Mesenchymal stem cell (in vitro differentiated cells and primary cell): ENCODE data around the gene CENPX.

Experiments used
- DNase-seq: peaks from one replicate; pipeline ENCODE4 v3.0.0-alpha.2; 2013
- H2AFZ ChIP-seq: one replicate; pipeline ENCODE4 v1.6.1; 2013; ENCODE audit warnings: low read depth, mild to moderate bottlenecking, control low read depth, inconsistent platforms, low read length, moderate library complexity
- H2AK5ac ChIP-seq: 2 replicates; pipeline ENCODE4 v1.6.1; 2013; ENCODE audit warnings: low read length, moderate library complexity, mild to moderate bottlenecking, inconsistent platforms; ENCODE audit not compliant: severe bottlenecking
- H2BK120ac ChIP-seq: one replicate; pipeline ENCODE4 v1.6.1; 2013; ENCODE audit warnings: low read depth, mild to moderate bottlenecking, inconsistent platforms, low read length, moderate library complexity
- H2BK12ac ChIP-seq, 2 experiments: one replicate each; pipeline ENCODE4 v1.6.1; 2013; ENCODE audit warnings: inconsistent platforms in 2 of 2, low read length in 2 of 2, mild to moderate bottlenecking in 2 of 2, moderate library complexity in 2 of 2, control low read depth in 1 of 2
- H2BK15ac ChIP-seq: one replicate; pipeline ENCODE4 v1.6.1; 2013; ENCODE audit warnings: mild to moderate bottlenecking, low read depth, inconsistent platforms; ENCODE audit not compliant: poor library complexity, severe bottlenecking
- H2BK5ac ChIP-seq: 2 replicates; pipeline ENCODE4 v1.6.1; 2013; ENCODE audit warnings: low read depth, mild to moderate bottlenecking, low read length, control low read depth, inconsistent platforms; ENCODE audit not compliant: poor library complexity, severe bottlenecking
- H3K14ac ChIP-seq, 2 experiments: one replicate each; pipeline ENCODE4 v1.6.1; 2013; ENCODE audit warnings: inconsistent platforms in 2 of 2, low read length in 2 of 2, control low read depth in 1 of 2, mild to moderate bottlenecking in 1 of 2, moderate library complexity in 1 of 2
- H3K18ac ChIP-seq, 2 experiments: one replicate each; pipeline ENCODE4 v1.6.1; 2013; ENCODE audit warnings: inconsistent platforms in 2 of 2, low read length in 2 of 2, control low read depth in 1 of 2, low read depth in 1 of 2, mild to moderate bottlenecking in 1 of 2
- H3K23ac ChIP-seq, 2 experiments: one replicate each; pipeline ENCODE4 v1.6.1; 2013; ENCODE audit warnings: inconsistent platforms in 2 of 2, low read length in 2 of 2, mild to moderate bottlenecking in 2 of 2, moderate library complexity in 2 of 2, control low read depth in 1 of 2
- H3K27ac ChIP-seq: 2 replicates; pipeline ENCODE4 v1.5.1; 2013; ENCODE audit warnings: mild to moderate bottlenecking, moderate library complexity, low read length, control low read depth, inconsistent platforms; ENCODE audit not compliant: poor library complexity, severe bottlenecking
- H3K27me3 ChIP-seq, 2 experiments: 2 replicates each; pipeline versions ENCODE4 v1.6.1 to v1.7.0; 2013; ENCODE audit warnings: low read length in 2 of 2, mild to moderate bottlenecking in 2 of 2, moderate library complexity in 2 of 2, control low read depth in 1 of 2, inconsistent platforms in 1 of 2; ENCODE audit not compliant: control insufficient read depth in 1 of 2, insufficient read depth in 1 of 2
- H3K36me3 ChIP-seq, 2 experiments: 2 replicates each; pipeline versions ENCODE4 v1.6.1 to v1.7.0; 2013; ENCODE audit warnings: low read length in 2 of 2, control low read depth in 1 of 2, inconsistent platforms in 1 of 2, low read depth in 1 of 2, mild to moderate bottlenecking in 1 of 2; ENCODE audit not compliant: insufficient read depth in 2 of 2, control insufficient read depth in 1 of 2
- H3K4ac ChIP-seq, 2 experiments: one replicate each; pipeline ENCODE4 v1.6.1; 2013; ENCODE audit warnings: inconsistent platforms in 2 of 2, low read length in 2 of 2, mild to moderate bottlenecking in 2 of 2, moderate library complexity in 2 of 2, control low read depth in 1 of 2, low read depth in 1 of 2
- H3K4me1 ChIP-seq: 2 replicates; pipeline ENCODE4 v1.6.1; 2013; ENCODE audit warnings: low read depth, low read length, control low read depth; ENCODE audit not compliant: control insufficient read depth, insufficient read depth
- H3K4me2 ChIP-seq: 2 replicates; pipeline ENCODE4 v1.6.1; 2013; ENCODE audit warnings: low read length, mild to moderate bottlenecking, inconsistent platforms; ENCODE audit not compliant: poor library complexity, severe bottlenecking
- H3K4me3 ChIP-seq, 2 experiments: 2 replicates each; pipeline versions ENCODE4 v1.5.1 to v1.7.0; 2013; ENCODE audit warnings: low read length in 2 of 2, mild to moderate bottlenecking in 2 of 2, control low read depth in 1 of 2, low read depth in 1 of 2; ENCODE audit not compliant: insufficient read depth in 1 of 2
- H3K79me1 ChIP-seq: replicated peaks from 2 replicates; pipeline ENCODE4 v1.6.1; 2013; ENCODE audit warnings: mild to moderate bottlenecking, control low read depth, low read length, inconsistent platforms; ENCODE audit not compliant: poor library complexity, severe bottlenecking
- H3K9ac ChIP-seq: 2 replicates; pipeline ENCODE4 v1.7.0; 2013; ENCODE audit warnings: mild to moderate bottlenecking, low read length, moderate library complexity
- H3K9me3 ChIP-seq: 2 replicates; pipeline ENCODE4 v1.7.0; 2013; ENCODE audit warnings: mild to moderate bottlenecking, low read length; ENCODE audit not compliant: control insufficient read depth
- H4K8ac ChIP-seq: one replicate; pipeline ENCODE4 v1.6.1; 2013; ENCODE audit warnings: inconsistent platforms, mild to moderate bottlenecking, low read length, moderate library complexity
- H4K91ac ChIP-seq: one replicate; pipeline ENCODE4 v1.6.1; 2013; ENCODE audit warnings: mild to moderate bottlenecking, low read length, inconsistent platforms
- WGBS: methylation state at CpG from one replicate; pipeline ENCODE4 v1.1.7; 2013; ENCODE audit warnings: mixed read lengths; 5-methylcytosine and 5-hydroxymethylcytosine counted together

CENPX gene

GRCh38 chr17:81998691-81999438, 23.8 kb downstream of the CENPX start:
- no peak overlapping the region for H3K9ac ChIP-seq
- no peak overlapping the region for H2BK12ac ChIP-seq
- no peaks in the 10 kb centered on the region for H3K27me3 ChIP-seq
- H2AFZ ChIP-seq, result no peak overlapping the region
- H3K4me2 ChIP-seq, result no peak overlapping the region
- no peak overlapping the region for H2BK120ac ChIP-seq
- 97% methylated on average over 14 of the region's 14 CpGs for WGBS
- H3K4me1 ChIP-seq, result peaks cover 42% of the 10 kb centered on the region
- no peak overlapping the region for H3K4me3 ChIP-seq
- no peak overlapping the region for H4K8ac ChIP-seq
- H4K91ac ChIP-seq, result no peak overlapping the region
- no peak overlapping the region for H2BK15ac ChIP-seq
- DNase-seq, result no peak
- H3K27ac ChIP-seq, result no peak overlapping the region
- no peak overlapping the region for H3K23ac ChIP-seq
- H3K4ac ChIP-seq, result no peak overlapping the region
- H2AK5ac ChIP-seq, result no peak overlapping the region
- peaks cover 29% of the 10 kb centered on the region for H3K79me1 ChIP-seq
- H2BK5ac ChIP-seq, result no peak overlapping the region
- no peak overlapping the region for H3K14ac ChIP-seq
- peaks cover 12 to 55% of the 10 kb centered on the region in 2 experiments for H3K36me3 ChIP-seq
- H3K9me3 ChIP-seq, result no peaks in the 10 kb centered on the region
- H3K18ac ChIP-seq, result no peak overlapping the region

- Histone ChIP-seq H2BK15ac (no peak overlapping the region), H3K4ac (no peak overlapping the region), H3K9ac (no peak overlapping the region), H3K23ac (no peak overlapping the region), H3K79me1 (peaks cover 34% of the 10 kb centered on the region), H2BK120ac (no peak overlapping the region), H3K4me1 (peaks cover 40% of the 10 kb centered on the region), H2AK5ac (no peak overlapping the region), H3K14ac (no peak overlapping the region), H3K9me3 (no peaks in the 10 kb centered on the region), H3K18ac (no peak overlapping the region), H2BK5ac (no peak overlapping the region), H3K4me2 (no peak overlapping the region), H3K27me3 (no peaks in the 10 kb centered on the region), H3K4me3 (no peak overlapping the region), H2AFZ (no peak overlapping the region), H4K91ac (no peak overlapping the region), H2BK12ac (no peak overlapping the region), H4K8ac (no peak overlapping the region), H3K27ac (no peak overlapping the region), H3K36me3 (peaks cover 16 to 61% of the 10 kb centered on the region in 2 experiments)
- DNase-seq, result no peak
- WGBS, result 93% methylated on average over 4 of the region's 7 CpGs
Observed at GRCh38 chr17:81998212-81998611, 24.5 kb downstream of the CENPX start.

GRCh38 chr17:81996757-81997441, 25.8 kb downstream of the CENPX start:
- H3K4ac ChIP-seq, result no peak overlapping the region
- H3K9ac ChIP-seq, result no peak overlapping the region
- DNase-seq, result no peak
- no peak overlapping the region for H3K27ac ChIP-seq
- no peak overlapping the region for H2BK120ac ChIP-seq
- no peak overlapping the region for H2BK15ac ChIP-seq
- H3K27me3 ChIP-seq, result no peaks in the 10 kb centered on the region
- H3K4me1 ChIP-seq, result peaks cover 41% of the 10 kb centered on the region
- no peak overlapping the region for H4K91ac ChIP-seq
- H3K23ac ChIP-seq, result no peak overlapping the region
- no peak overlapping the region for H3K18ac ChIP-seq
- WGBS, result 97% methylated on average over 25 of the region's 30 CpGs
- no peak overlapping the region for H3K4me3 ChIP-seq
- H2BK12ac ChIP-seq, result no peak overlapping the region
- H3K9me3 ChIP-seq, result no peaks in the 10 kb centered on the region
- H2BK5ac ChIP-seq, result no peak overlapping the region
- peaks cover 16 to 67% of the 10 kb centered on the region in 2 experiments for H3K36me3 ChIP-seq
- no peak overlapping the region for H3K14ac ChIP-seq
- no peak overlapping the region for H2AK5ac ChIP-seq
- H4K8ac ChIP-seq, result no peak overlapping the region
- no peak overlapping the region for H3K4me2 ChIP-seq
- peaks cover 40% of the 10 kb centered on the region for H3K79me1 ChIP-seq
- no peak overlapping the region for H2AFZ ChIP-seq

DNA sequence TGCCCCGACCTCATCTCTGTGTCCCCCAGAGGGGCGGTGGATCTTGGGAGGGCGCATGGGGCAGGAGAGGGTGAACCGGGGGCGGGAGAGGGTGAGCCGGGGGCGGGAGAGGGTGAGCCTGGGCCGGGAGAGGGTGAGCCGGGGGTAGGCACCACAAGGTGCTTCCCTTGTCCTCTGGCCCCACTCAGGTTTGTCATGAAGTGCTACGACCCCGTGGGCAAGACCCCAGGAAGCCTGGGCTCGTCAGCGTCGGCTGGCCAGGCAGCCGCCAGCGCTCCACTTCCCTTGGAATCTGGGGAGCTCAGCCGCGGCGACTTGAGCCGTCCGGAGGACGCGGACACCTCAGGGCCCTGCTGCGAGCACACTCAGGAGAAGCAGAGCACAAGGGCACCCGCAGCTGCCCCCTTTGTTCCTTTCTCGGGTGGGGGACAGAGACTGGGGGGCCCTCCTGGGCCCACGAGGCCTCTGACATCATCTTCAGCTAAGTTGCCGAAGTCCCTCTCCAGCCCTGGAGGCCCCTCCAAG, 26.4 kb downstream of the CENPX start:
- H2BK12ac ChIP-seq, result no peak overlapping the region
- no peak overlapping the region for H3K27ac ChIP-seq
- H2AK5ac ChIP-seq, result no peak overlapping the region
- no peaks in the 10 kb centered on the region for H3K27me3 ChIP-seq
- no peak overlapping the region for H2BK120ac ChIP-seq
- no peak overlapping the region for H4K91ac ChIP-seq
- H3K14ac ChIP-seq, result no peak overlapping the region
- H2BK5ac ChIP-seq, result no peak overlapping the region
- H3K79me1 ChIP-seq, result peaks cover 37% of the 10 kb centered on the region
- H3K4ac ChIP-seq, result no peak overlapping the region
- H3K36me3 ChIP-seq, result peaks cover 16 to 69% of the 10 kb centered on the region in 2 experiments
- H3K9me3 ChIP-seq, result no peaks in the 10 kb centered on the region
- H2AFZ ChIP-seq, result no peak overlapping the region
- no peak overlapping the region for H3K23ac ChIP-seq
- no peak overlapping the region for H3K9ac ChIP-seq
- H3K18ac ChIP-seq, result no peak overlapping the region
- H2BK15ac ChIP-seq, result no peak overlapping the region
- H3K4me3 ChIP-seq, result no peak overlapping the region
- no peak overlapping the region for H4K8ac ChIP-seq
- H3K4me1 ChIP-seq, result peaks cover 41% of the 10 kb centered on the region
- no peak for DNase-seq
- no peak overlapping the region for H3K4me2 ChIP-seq
- WGBS, result 98% methylated on average over 28 of the region's 28 CpGs
